Measurements from ENCODE around the gene CELA3A. TPM values are rescaled to one million over a fixed set of nuclear protein-coding genes. Genes with fewer than 3 reads are reported as not detected.

Gene CELA3A, protein sequence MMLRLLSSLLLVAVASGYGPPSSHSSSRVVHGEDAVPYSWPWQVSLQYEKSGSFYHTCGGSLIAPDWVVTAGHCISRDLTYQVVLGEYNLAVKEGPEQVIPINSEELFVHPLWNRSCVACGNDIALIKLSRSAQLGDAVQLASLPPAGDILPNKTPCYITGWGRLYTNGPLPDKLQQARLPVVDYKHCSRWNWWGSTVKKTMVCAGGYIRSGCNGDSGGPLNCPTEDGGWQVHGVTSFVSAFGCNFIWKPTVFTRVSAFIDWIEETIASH
- total RNA-seq = not detected

DNA sequence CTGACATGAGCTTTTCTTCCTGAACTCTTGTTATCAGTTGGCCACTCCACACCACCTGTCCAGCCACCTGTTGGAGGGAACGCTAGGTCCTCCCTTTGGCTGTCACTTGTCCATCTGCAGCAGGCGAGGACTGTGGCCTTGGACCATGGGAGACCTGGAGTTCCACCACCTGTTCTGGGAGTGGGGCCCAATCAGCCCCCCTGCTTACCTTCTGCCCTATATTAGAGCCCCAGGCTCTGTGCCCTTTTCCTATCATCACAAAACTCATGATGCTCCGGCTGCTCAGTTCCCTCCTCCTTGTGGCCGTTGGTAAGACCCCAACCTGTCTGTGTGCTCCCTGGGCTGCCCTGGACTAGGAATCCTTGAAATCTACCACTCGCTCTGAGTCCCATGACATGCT is at the start of gene CELA3A:
Gene CELA3A, plus strand, starts transcription at position 249 of the 400 bp plus-strand sequence. Its CDS starts 18 bp downstream, at position 267.
- Histone ChIP-seq H3K4me3 (no peak within 1 kb of the TSS), H3K36me3 (no peaks in the 10 kb centered on the region), H3K4me1 (no peaks in the 10 kb centered on the region), H3K9me3 (no peaks in the 10 kb centered on the region), H3K27me3 (no peaks in the 10 kb centered on the region), H3K27ac (no peak within 1 kb of the TSS)
- no peak for TF ChIP-seq POLR2A (IDR thresholded peaks at IDR 0.05)
- TF ChIP-seq CTCF (IDR thresholded peaks at IDR 0.05) = no peak
- peak in 1 of 3 donors; percentile 31 for DNase-seq

GRCh38 chr1:21952786-21953520 is 48.5 kb upstream of the CELA3A start:
- no peaks in the 10 kb centered on the region for H3K27me3 ChIP-seq
- no peak overlapping the region for H3K4me3 ChIP-seq
- no peaks in the 10 kb centered on the region for H3K36me3 ChIP-seq
- no peak for DNase-seq
- H3K27ac ChIP-seq = no peak overlapping the region
- H3K4me1 ChIP-seq = peaks cover 0 to 19% (median 8%) of the 10 kb centered on the region in 4 donors
- TF ChIP-seq CTCF (IDR thresholded peaks at IDR 0.05) (no peak), POLR2A (IDR thresholded peaks at IDR 0.05) (no peak)
- H3K9me3 ChIP-seq = no peaks in the 10 kb centered on the region

DNA sequence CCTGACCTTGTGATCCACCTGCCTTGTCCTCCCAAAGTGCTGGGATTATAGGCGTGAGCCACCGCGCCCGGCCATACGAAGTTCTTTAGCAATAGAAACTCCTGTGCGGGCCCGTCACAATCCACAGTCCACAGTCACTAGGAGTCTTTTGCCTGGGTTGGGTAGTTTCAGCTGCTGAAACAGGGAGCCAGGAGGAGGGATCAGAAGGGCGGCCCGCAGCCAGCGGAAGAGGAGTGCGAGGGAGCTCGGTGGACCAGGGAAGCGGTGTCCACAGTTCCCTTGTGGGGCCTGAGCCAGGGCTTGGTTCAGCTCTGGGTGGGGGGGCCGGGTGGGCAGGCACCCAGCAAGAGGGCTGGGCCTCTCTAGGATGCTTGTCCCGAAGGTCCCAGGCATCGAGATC is 46.4 kb upstream of the CELA3A start:
- no peaks in the 10 kb centered on the region for H3K9me3 ChIP-seq

GRCh38 chr1:21955501-21956281 is 45.8 kb upstream of the CELA3A start:
- TF ChIP-seq POLR2A (IDR thresholded peaks at IDR 0.05) (no peak), CTCF (IDR thresholded peaks at IDR 0.05) (no peak)
- Histone ChIP-seq H3K4me1 (peaks cover 0 to 19% (median 8%) of the 10 kb centered on the region in 4 donors), H3K27me3 (no peaks in the 10 kb centered on the region), H3K9me3 (no peaks in the 10 kb centered on the region), H3K4me3 (no peak overlapping the region), H3K36me3 (no peaks in the 10 kb centered on the region), H3K27ac (peak overlapping the region; percentile 26 to 68 (median 42))
- no peak for DNase-seq

More for the DNA sequence above, 46.4 kb upstream of the CELA3A start:
- no peak for DNase-seq
- Histone ChIP-seq H3K27me3 (no peaks in the 10 kb centered on the region), H3K4me3 (no peak overlapping the region), H3K4me1 (peaks cover 0 to 19% (median 8%) of the 10 kb centered on the region in 4 donors), H3K27ac (peak overlapping the region in 3 of 4 donors; percentile 32 to 68 (median 49)), H3K36me3 (no peaks in the 10 kb centered on the region)
- TF ChIP-seq POLR2A (IDR thresholded peaks at IDR 0.05) (no peak), CTCF (IDR thresholded peaks at IDR 0.05) (no peak)

- peaks cover 0 to 19% (median 8%) of the 10 kb centered on the region in 4 donors for H3K4me1 ChIP-seq
- no peaks in the 10 kb centered on the region for H3K27me3 ChIP-seq
- H3K36me3 ChIP-seq = no peaks in the 10 kb centered on the region
- TF ChIP-seq CTCF (IDR thresholded peaks at IDR 0.05) = no peak
- TF ChIP-seq POLR2A (IDR thresholded peaks at IDR 0.05) = no peak
- H3K27ac ChIP-seq = peak overlapping the region; percentile 26 to 58 (median 42)
- no peaks in the 10 kb centered on the region for H3K9me3 ChIP-seq
- H3K4me3 ChIP-seq = no peak overlapping the region
- DNase-seq = peak; percentile 54 to 75 (median 69)
Measured at GRCh38 chr1:21956720-21957552, 44.5 kb upstream of the CELA3A start.
